Measurements from ENCODE around the gene FAR2.
"Not testable (repeated sequence)": the region's sequence is repeated elsewhere in the genome, so short reads cannot be mapped to it uniquely, and the experiment has no call there.

Gene FAR2

GRCh38 chr12:29281371-29282005 lies 132.4 kb downstream of the FAR2 start:
- DNase-seq (ENCODE audit: low read depth), result no peak

GRCh38 chr12:29282031-29282816 lies 133.1 kb downstream of the FAR2 start:
- no peak for DNase-seq (ENCODE audit: low read depth)

GRCh38 chr12:29283969-29284700 lies 135.1 kb downstream of the FAR2 start:
- no peak for DNase-seq (ENCODE audit: low read depth)

GRCh38 chr12:29286081-29286790 lies 137.2 kb downstream of the FAR2 start:
- DNase-seq (ENCODE audit: low read depth), result no peak

- no peak for DNase-seq (ENCODE audit: low read depth)
Measured at GRCh38 chr12:29287622-29288021, 138.5 kb downstream of the FAR2 start.

GRCh38 chr12:29288031-29288430 lies 139.0 kb downstream of the FAR2 start:
- DNase-seq (ENCODE audit: low read depth), result no peak

GRCh38 chr12:29290475-29290874 lies 141.4 kb downstream of the FAR2 start:
- not testable (repeated sequence) for DNase-seq (ENCODE audit: low read depth)

GRCh38 chr12:29291226-29291625 lies 142.1 kb downstream of the FAR2 start:
- DNase-seq (ENCODE audit: low read depth), result no peak

GRCh38 chr12:29299633-29300032 lies 150.6 kb downstream of the FAR2 start:
- DNase-seq (ENCODE audit: low read depth), result no peak

GRCh38 chr12:29301114-29301513 lies 152.0 kb downstream of the FAR2 start:
- no peak for DNase-seq (ENCODE audit: low read depth)

GRCh38 chr12:29304388-29304787 lies 155.3 kb downstream of the FAR2 start:
- DNase-seq (ENCODE audit: low read depth), result no peak

- no peak for DNase-seq (ENCODE audit: low read depth)
Measured at GRCh38 chr12:29306266-29306665, 157.2 kb downstream of the FAR2 start.

GRCh38 chr12:29306682-29307081 lies 157.6 kb downstream of the FAR2 start:
- DNase-seq (ENCODE audit: low read depth), result no peak

- DNase-seq (ENCODE audit: low read depth), result no peak
Measured at GRCh38 chr12:29309320-29309902, 160.3 kb downstream of the FAR2 start.

- DNase-seq (ENCODE audit: low read depth), result no peak
Measured at GRCh38 chr12:29310899-29311298, 161.8 kb downstream of the FAR2 start.

- DNase-seq (ENCODE audit: low read depth), result no peak
Measured at GRCh38 chr12:29314416-29314815, 165.3 kb downstream of the FAR2 start.

GRCh38 chr12:29316752-29317151 lies 167.7 kb downstream of the FAR2 start:
- no peak for DNase-seq (ENCODE audit: low read depth)

GRCh38 chr12:29317556-29318363 lies 168.7 kb downstream of the FAR2 start:
- DNase-seq (ENCODE audit: low read depth), result no peak

GRCh38 chr12:29320295-29321085 lies 171.4 kb downstream of the FAR2 start:
- no peak for DNase-seq (ENCODE audit: low read depth)

GRCh38 chr12:29322157-29322556 lies 173.1 kb downstream of the FAR2 start:
- DNase-seq (ENCODE audit: low read depth), result no peak

All from activated T-helper 9 cell treated with anti-CD3 and anti-CD28 coated beads, Interleukin-2, amount 50 U/mL, for 16 hours (primary cell).